GM12878 (cell line): Measurements from ENCODE around the gene FASTKD2.

Experiments used
- CTCF ChIP-seq, 3 experiments: IDR thresholded peaks in 2 of 3; conservative IDR thresholded peaks in 1 of 3; 2 replicates each; pipeline ENCODE4 v1.5.1; 2011; ENCODE audit warnings: low read depth in 3 of 3, low read length in 3 of 3, mild to moderate bottlenecking in 3 of 3, control low read depth in 2 of 3, moderate library complexity in 2 of 3, inconsistent platforms in 1 of 3, mixed read lengths in 1 of 3; ENCODE audit not compliant: control insufficient read depth in 2 of 3, insufficient read depth in 1 of 3; ENCODE audit errors: extremely low read depth in 1 of 3
- E2F4 ChIP-seq: IDR thresholded peaks from 2 replicates; pipeline ENCODE4 v1.6.1; 2012; ENCODE audit warnings: low read depth, low read length, improper control_type of control experiment
- GABPA ChIP-seq: IDR thresholded peaks from 2 replicates; pipeline ENCODE4 v1.6.1; 2014; ENCODE audit warnings: antibody characterized with exemption, low read depth, mild to moderate bottlenecking, inconsistent platforms
- HDAC6 ChIP-seq: fragments of 200-600 bp; sonication (generic); IDR thresholded peaks from one replicate; pipeline ENCODE4 v1.8.0; 2017; ENCODE audit warnings: antibody characterized with exemption; ENCODE audit not compliant: unreplicated experiment
- MEF2A ChIP-seq: IDR thresholded peaks from 2 replicates; pipeline ENCODE4 v1.6.1; 2011; ENCODE audit warnings: low read depth, mild to moderate bottlenecking, low read length, moderate library complexity; ENCODE audit not compliant: insufficient read depth
- RAD21 ChIP-seq: IDR thresholded peaks from 2 replicates; pipeline ENCODE4 v1.6.1; 2011; ENCODE audit warnings: mild to moderate bottlenecking, low read depth, low read length, moderate library complexity; ENCODE audit not compliant: insufficient read depth
- SKIL ChIP-seq: fragments of 450-650 bp; IDR thresholded peaks from 2 replicates; pipeline ENCODE4 v1.6.1; 2017; ENCODE audit warnings: mild to moderate bottlenecking, low read depth, inconsistent platforms; ENCODE audit not compliant: poor library complexity, severe bottlenecking
- TAF1 ChIP-seq: IDR thresholded peaks from 2 replicates; pipeline ENCODE4 v1.6.1; 2011; ENCODE audit warnings: mild to moderate bottlenecking, low read depth, low read length, borderline replicate concordance
- ZNF24 ChIP-seq: fragments of 450-650 bp; IDR thresholded peaks from 2 replicates; pipeline ENCODE4 v1.6.1; 2017; ENCODE audit warnings: antibody characterized with exemption, mild to moderate bottlenecking

- TF ChIP-seq CTCF (IDR thresholded peaks at IDR 0.05 in 2 of 3, conservative IDR thresholded peaks at IDR 0.05 in 1 of 3; ENCODE audit: control insufficient read depth in 2 of 3, extremely low read depth in 1 of 3, insufficient read depth in 1 of 3, low read depth in 3 of 3, low read length in 3 of 3) (no peak), RAD21 (no peak), HDAC6 (no peak), ZNF24 (no peak), MEF2A (no peak), GABPA (no peak), SKIL (no peak), E2F4 (no peak), TAF1 (no peak)
These were observed 28.5 kb upstream of the FASTKD2 start for GRCh38 chr2:206736935-206737334.
